ENCODE measurements around the gene CFL1. TPM values are rescaled to one million over a fixed set of nuclear protein-coding genes. Genes with fewer than 3 reads are reported as not detected.
A peak's percentile ranks its signal among the peaks of the same experiment; 100 is the strongest.
"Not testable (repeated sequence)": the region's sequence is repeated elsewhere in the genome, so short reads cannot be mapped to it uniquely, and the experiment has no call there.

The CFL1 gene
- total RNA-seq, 8 experiments from 2014 or later, result 482 to 1,056 (median 733) TPM

- no peak for ATAC-seq (replicated peaks in 6 of 8)
- WGBS, 10 experiments, result 11 to 100% (median 79%) methylated on average over 1 to 4 of the region's 5 CpGs; no CpG with 5 or more reads in 2 of the 10 experiments
- in situ Hi-C loops (cut with MboI; ENCODE audit: low pct_unique_long_range_greater_than_20kb in 2 of 9, low sequenced_read_pairs in 9 of 9, unreplicated experiment in 9 of 9), result loop anchor here in 1 of 9 experiments (25.0 kb wide), 1 partner anchor 92 kb away; no protein-coding TSS in a partner anchor
- Histone ChIP-seq H3K27ac (no peak overlapping the region), H3K4me1 (replicated peaks in 1 of 2) (peaks cover 12 to 16% of the 10 kb centered on the region in 2 donors), H3K4me3 (no peak overlapping the region)
Observed at GRCh38 chr11:65895482-65895981, 37.6 kb upstream of the CFL1 start.

- Histone ChIP-seq H3K4me3 (no peak overlapping the region), H3K4me1 (replicated peaks in 1 of 2) (peaks cover 22 to 24% of the 10 kb centered on the region in 2 donors), H3K27ac (peak overlapping the region in 1 of 2 donors; percentile 15)
- no peak for ATAC-seq (replicated peaks in 6 of 8)
- in situ Hi-C loops (cut with MboI; ENCODE audit: low pct_unique_long_range_greater_than_20kb in 2 of 9, low sequenced_read_pairs in 9 of 9, unreplicated experiment in 9 of 9), result loop anchor here in 1 of 9 experiments (25.0 kb wide), 1 partner anchor 93 kb away; no protein-coding TSS in a partner anchor
- 84 to 100% (median 90%) methylated on average over 1 to 12 of the region's 16 CpGs; no CpG with 5 or more reads in 4 of the 10 experiments for WGBS, 10 experiments
Observed at GRCh38 chr11:65894034-65894591, 36.1 kb upstream of the CFL1 start.

- H3K4me3 ChIP-seq, result no peak overlapping the region
- no peak overlapping the region for H3K27ac ChIP-seq
- peaks cover 24 to 26% of the 10 kb centered on the region in 2 donors for H3K4me1 ChIP-seq (replicated peaks in 1 of 2)
- ATAC-seq (replicated peaks in 6 of 8), result no peak
- 80 to 83% methylated on average over 2 to 4 of the region's 10 CpGs; no CpG with 5 or more reads in 8 of the 10 experiments for WGBS, 10 experiments
- in situ Hi-C loops (cut with MboI; ENCODE audit: low pct_unique_long_range_greater_than_20kb in 2 of 9, low sequenced_read_pairs in 9 of 9, unreplicated experiment in 9 of 9), result loop anchor here in 1 of 9 experiments (25.0 kb wide), 1 partner anchor 95 kb away; no protein-coding TSS in a partner anchor
Observed at GRCh38 chr11:65892661-65893317, 34.8 kb upstream of the CFL1 start.

GRCh38 chr11:65892137-65892540 is 34.2 kb upstream of the CFL1 start:
- H3K27ac ChIP-seq, result not testable (repeated sequence)

GRCh38 chr11:65891219-65892136 is 33.5 kb upstream of the CFL1 start:
- H3K4me1 ChIP-seq (replicated peaks in 1 of 2), result peaks cover 34 to 36% of the 10 kb centered on the region in 2 donors

More at GRCh38 chr11:65892137-65892540, 34.2 kb upstream of the CFL1 start:
- peak overlapping the region; percentile 52 to 65 (median 54) for H3K4me3 ChIP-seq
- 55 to 88% (median 61%) methylated on average over 2 to 4 of the region's 5 CpGs; no CpG with 5 or more reads in 7 of the 10 experiments for WGBS, 10 experiments
- in situ Hi-C loops (cut with MboI; ENCODE audit: low pct_unique_long_range_greater_than_20kb in 2 of 9, low sequenced_read_pairs in 9 of 9, unreplicated experiment in 9 of 9), result loop anchor here in 1 of 9 experiments (25.0 kb wide), 1 partner anchor 95 kb away; no protein-coding TSS in a partner anchor
- peaks cover 29 to 30% of the 10 kb centered on the region in 2 donors for H3K4me1 ChIP-seq (replicated peaks in 1 of 2)
- ATAC-seq (replicated peaks in 6 of 8), result not testable (repeated sequence)

GRCh38 chr11:65890324-65891218 is 32.6 kb upstream of the CFL1 start, which contains the start of gene CCDC85B:
TSS of gene CCDC85B (plus strand) at chr11:65890673. CDS start at chr11:65890784, 111 bp downstream.
- peak; percentile 33 to 70 (median 64) for ATAC-seq (replicated peaks in 6 of 8)
- Histone ChIP-seq H3K4me1 (replicated peaks in 1 of 2) (peaks cover 34 to 36% of the 10 kb centered on the region in 2 donors), H3K27ac (peak within 1 kb of the TSS; percentile 45 to 65), H3K4me3 (peak within 1 kb of the TSS; percentile 52 to 65 (median 54))
- in situ Hi-C loops (cut with MboI; ENCODE audit: low pct_unique_long_range_greater_than_20kb in 2 of 9, low sequenced_read_pairs in 9 of 9, unreplicated experiment in 9 of 9), result loop anchor here in 1 of 9 experiments (25.0 kb wide), 1 partner anchor 97 kb away; no protein-coding TSS in a partner anchor
- 0 to 1% (median 0%) methylated on average over 1 to 33 of the region's 94 CpGs; no CpG with 5 or more reads in 4 of the 10 experiments for WGBS, 10 experiments

More at GRCh38 chr11:65891219-65892136, 33.5 kb upstream of the CFL1 start:
- Histone ChIP-seq H3K27ac (no peak overlapping the region), H3K4me3 (peak overlapping the region; percentile 52 to 65 (median 54))
- in situ Hi-C loops (cut with MboI; ENCODE audit: low pct_unique_long_range_greater_than_20kb in 2 of 9, low sequenced_read_pairs in 9 of 9, unreplicated experiment in 9 of 9), result loop anchor here in 1 of 9 experiments (25.0 kb wide), 1 partner anchor 96 kb away; no protein-coding TSS in a partner anchor
- no peak for ATAC-seq (replicated peaks in 6 of 8)
- WGBS, 10 experiments, result 10 to 43% (median 33%) methylated on average over 2 to 10 of the region's 57 CpGs; no CpG with 5 or more reads in 4 of the 10 experiments

GRCh38 chr11:65888163-65888814 is 30.3 kb upstream of the CFL1 start, which contains the start of gene FIBP:
TSS of gene FIBP (minus strand) at chr11:65888471. CDS start at chr11:65888418, 53 bp downstream.
- Histone ChIP-seq H3K4me3 (peak within 1 kb of the TSS; percentile 55 to 95 (median 58)), H3K27ac (peak within 1 kb of the TSS; percentile 88), H3K4me1 (replicated peaks in 1 of 2) (peaks cover 32 to 34% of the 10 kb centered on the region in 2 donors)
- in situ Hi-C loops (cut with MboI; ENCODE audit: low pct_unique_long_range_greater_than_20kb in 2 of 9, low sequenced_read_pairs in 9 of 9, unreplicated experiment in 9 of 9), result loop anchor here in 2 of 9 experiments (10.0 to 25.0 kb wide), 2 partner anchors 97 to 99 kb away; no protein-coding TSS in a partner anchor
- peak; percentile 40 to 81 (median 78) for ATAC-seq (replicated peaks in 6 of 8)
- 0 to 5% (median 0%) methylated on average over 1 to 23 of the region's 57 CpGs; no CpG with 5 or more reads in 5 of the 10 experiments for WGBS, 10 experiments

GRCh38 chr11:65887723-65888162 is 29.8 kb upstream of the CFL1 start:
- peaks cover 31 to 34% of the 10 kb centered on the region in 2 donors for H3K4me1 ChIP-seq (replicated peaks in 1 of 2)
- peak overlapping the region; percentile 88 for H3K27ac ChIP-seq
- WGBS, 10 experiments, result 0 to 10% (median 0%) methylated on average over 1 to 9 of the region's 23 CpGs; no CpG with 5 or more reads in 4 of the 10 experiments
- ATAC-seq (replicated peaks in 6 of 8), result peak in 3 of 8 experiments; percentile 3 to 6 (median 5)
- in situ Hi-C loops (cut with MboI; ENCODE audit: low pct_unique_long_range_greater_than_20kb in 2 of 9, low sequenced_read_pairs in 9 of 9, unreplicated experiment in 9 of 9), result loop anchor here in 2 of 9 experiments (10.0 to 25.0 kb wide), 2 partner anchors 97 to 100 kb away; no protein-coding TSS in a partner anchor
- peak overlapping the region; percentile 55 to 95 (median 58) for H3K4me3 ChIP-seq

GRCh38 chr11:65886826-65887722 is 29.1 kb upstream of the CFL1 start:
- WGBS, 10 experiments, result 30 to 100% (median 87%) methylated on average over 1 to 9 of the region's 14 CpGs
- peaks cover 28 to 34% of the 10 kb centered on the region in 2 donors for H3K4me1 ChIP-seq (replicated peaks in 1 of 2)

More at GRCh38 chr11:65886826-65887722, 29.1 kb upstream of the CFL1 start:
- in situ Hi-C loops (cut with MboI; ENCODE audit: low pct_unique_long_range_greater_than_20kb in 2 of 9, low sequenced_read_pairs in 9 of 9, unreplicated experiment in 9 of 9), result loop anchor here in 2 of 9 experiments (10.0 to 25.0 kb wide), 2 partner anchors 98 to 100 kb away; no protein-coding TSS in a partner anchor
- peak overlapping the region; percentile 88 for H3K27ac ChIP-seq
- ATAC-seq (replicated peaks in 6 of 8), result no peak
- peak overlapping the region; percentile 55 to 95 (median 58) for H3K4me3 ChIP-seq

Measured in motor neuron (in vitro differentiated cells).